Measurements from ENCODE around the gene RAMP3. TPM values are rescaled to one million over a fixed set of nuclear protein-coding genes. Genes with fewer than 3 reads are reported as not detected.

Gene RAMP3
- total and polyA plus RNA-seq, 2 donors (not counting 1 experiment from before 2014, with no cell fraction given), result 0.17 TPM; not detected in 1

DNA sequence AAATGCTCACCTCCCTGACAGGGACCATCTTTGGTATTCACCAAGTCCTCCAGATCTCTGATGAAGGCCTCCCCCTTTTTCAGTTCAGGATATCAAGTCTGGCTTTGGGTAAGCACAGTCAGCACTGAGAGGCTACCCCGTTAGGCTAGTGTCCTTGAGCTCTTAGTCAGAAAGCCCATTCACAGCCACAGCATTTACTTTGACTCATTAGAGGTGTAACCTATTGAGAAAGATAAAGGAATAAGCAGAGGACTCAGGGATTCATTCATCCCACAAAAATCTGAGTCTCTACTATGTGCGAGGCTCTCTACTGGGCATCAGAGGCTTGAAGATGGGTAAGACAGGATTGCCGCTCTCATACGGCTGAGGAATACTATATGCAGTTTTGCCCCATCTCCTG, 14.0 kb upstream of the RAMP3 start:
- no peak overlapping the region for H3K4me2 ChIP-seq (ENCODE audit: extremely low read depth, insufficient read depth, low read length)
- H3K36me3 ChIP-seq (ENCODE audit: control insufficient read depth, insufficient read depth, low read length), result no peaks in the 10 kb centered on the region
- no peaks in the 10 kb centered on the region for H3K79me2 ChIP-seq (ENCODE audit: control insufficient read depth, insufficient read depth, low read length)
- H3K4me3 ChIP-seq (replicated peaks in 1 of 4; ENCODE audit: control extremely low read depth in 1 of 4, insufficient read depth in 1 of 4, low read depth in 3 of 4, low read length in 4 of 4), result no peak overlapping the region
- no peak for TF ChIP-seq EZH2 (IDR thresholded peaks at IDR 0.05; ENCODE audit: low read length, missing control alignments)
- TF ChIP-seq, protein P1, sequence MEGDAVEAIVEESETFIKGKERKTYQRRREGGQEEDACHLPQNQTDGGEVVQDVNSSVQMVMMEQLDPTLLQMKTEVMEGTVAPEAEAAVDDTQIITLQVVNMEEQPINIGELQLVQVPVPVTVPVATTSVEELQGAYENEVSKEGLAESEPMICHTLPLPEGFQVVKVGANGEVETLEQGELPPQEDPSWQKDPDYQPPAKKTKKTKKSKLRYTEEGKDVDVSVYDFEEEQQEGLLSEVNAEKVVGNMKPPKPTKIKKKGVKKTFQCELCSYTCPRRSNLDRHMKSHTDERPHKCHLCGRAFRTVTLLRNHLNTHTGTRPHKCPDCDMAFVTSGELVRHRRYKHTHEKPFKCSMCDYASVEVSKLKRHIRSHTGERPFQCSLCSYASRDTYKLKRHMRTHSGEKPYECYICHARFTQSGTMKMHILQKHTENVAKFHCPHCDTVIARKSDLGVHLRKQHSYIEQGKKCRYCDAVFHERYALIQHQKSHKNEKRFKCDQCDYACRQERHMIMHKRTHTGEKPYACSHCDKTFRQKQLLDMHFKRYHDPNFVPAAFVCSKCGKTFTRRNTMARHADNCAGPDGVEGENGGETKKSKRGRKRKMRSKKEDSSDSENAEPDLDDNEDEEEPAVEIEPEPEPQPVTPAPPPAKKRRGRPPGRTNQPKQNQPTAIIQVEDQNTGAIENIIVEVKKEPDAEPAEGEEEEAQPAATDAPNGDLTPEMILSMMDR (conservative IDR thresholded peaks at IDR 0.05 in 1 of 2, IDR thresholded peaks at IDR 0.05 in 1 of 2; ENCODE audit: low read depth in 1 of 2, low read length in 2 of 2), result no peak
- H2AFZ ChIP-seq (ENCODE audit: low read length), result no peak overlapping the region
- peak in 1 of 2 donors; percentile 61 for DNase-seq (ENCODE audit: low read depth in 2 of 2)
- no peaks in the 10 kb centered on the region for H3K9me3 ChIP-seq (ENCODE audit: control insufficient read depth, insufficient read depth, low read depth, low read length)
- H3K4me1 ChIP-seq (ENCODE audit: control insufficient read depth, extremely low read depth, insufficient read depth, low read length), result no peaks in the 10 kb centered on the region
- no peaks in the 10 kb centered on the region for H4K20me1 ChIP-seq (ENCODE audit: control insufficient read depth, extremely low read depth, insufficient read depth, low read length)
- H3K27me3 ChIP-seq (ENCODE audit: control insufficient read depth, insufficient read depth, low read length), result peaks cover 19% of the 10 kb centered on the region
- no peak overlapping the region for H3K9ac ChIP-seq (ENCODE audit: insufficient read depth, low read length)
- no peak overlapping the region for H3K27ac ChIP-seq (ENCODE audit: insufficient read depth, low read length)

DNA sequence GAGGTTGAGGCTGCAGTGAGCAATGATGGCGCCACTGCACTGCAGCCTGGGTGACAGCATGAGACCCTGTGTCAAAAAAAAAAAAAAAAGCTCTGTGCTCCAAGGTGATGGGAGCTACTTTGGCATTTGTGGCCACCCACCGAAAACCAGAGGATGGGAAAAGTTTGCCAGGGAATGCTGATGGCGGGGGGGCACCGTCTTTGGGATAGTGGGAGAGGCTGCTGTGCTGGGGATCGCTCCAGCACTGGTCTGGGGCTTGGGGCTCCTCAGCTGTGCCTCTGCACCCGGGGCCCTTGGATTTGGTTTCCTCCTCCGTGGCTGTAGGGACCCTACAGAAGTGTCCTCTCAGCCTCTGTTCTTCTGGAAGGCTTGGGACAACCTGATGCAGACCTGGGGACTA, 11.7 kb upstream of the RAMP3 start:
- H3K27ac ChIP-seq (ENCODE audit: insufficient read depth, low read length), result no peak overlapping the region
- no peak overlapping the region for H3K9ac ChIP-seq (ENCODE audit: insufficient read depth, low read length)
- H4K20me1 ChIP-seq (ENCODE audit: control insufficient read depth, extremely low read depth, insufficient read depth, low read length), result no peaks in the 10 kb centered on the region
- H3K4me1 ChIP-seq (ENCODE audit: control insufficient read depth, extremely low read depth, insufficient read depth, low read length), result no peaks in the 10 kb centered on the region
- H3K4me3 ChIP-seq (replicated peaks in 1 of 4; ENCODE audit: control extremely low read depth in 1 of 4, insufficient read depth in 1 of 4, low read depth in 3 of 4, low read length in 4 of 4), result no peak overlapping the region
- no peak overlapping the region for H3K4me2 ChIP-seq (ENCODE audit: extremely low read depth, insufficient read depth, low read length)
- H3K79me2 ChIP-seq (ENCODE audit: control insufficient read depth, insufficient read depth, low read length), result no peaks in the 10 kb centered on the region
- no peak for TF ChIP-seq EZH2 (IDR thresholded peaks at IDR 0.05; ENCODE audit: low read length, missing control alignments)
- TF ChIP-seq, protein P1 (conservative IDR thresholded peaks at IDR 0.05 in 1 of 2, IDR thresholded peaks at IDR 0.05 in 1 of 2; ENCODE audit: low read depth in 1 of 2, low read length in 2 of 2), result no peak
- H2AFZ ChIP-seq (ENCODE audit: low read length), result no peak overlapping the region
- DNase-seq (ENCODE audit: low read depth in 2 of 2), result no peak
- H3K27me3 ChIP-seq (ENCODE audit: control insufficient read depth, insufficient read depth, low read length), result peaks cover 13% of the 10 kb centered on the region
- H3K36me3 ChIP-seq (ENCODE audit: control insufficient read depth, insufficient read depth, low read length), result no peaks in the 10 kb centered on the region
- H3K9me3 ChIP-seq (ENCODE audit: control insufficient read depth, insufficient read depth, low read depth, low read length), result no peaks in the 10 kb centered on the region

DNA sequence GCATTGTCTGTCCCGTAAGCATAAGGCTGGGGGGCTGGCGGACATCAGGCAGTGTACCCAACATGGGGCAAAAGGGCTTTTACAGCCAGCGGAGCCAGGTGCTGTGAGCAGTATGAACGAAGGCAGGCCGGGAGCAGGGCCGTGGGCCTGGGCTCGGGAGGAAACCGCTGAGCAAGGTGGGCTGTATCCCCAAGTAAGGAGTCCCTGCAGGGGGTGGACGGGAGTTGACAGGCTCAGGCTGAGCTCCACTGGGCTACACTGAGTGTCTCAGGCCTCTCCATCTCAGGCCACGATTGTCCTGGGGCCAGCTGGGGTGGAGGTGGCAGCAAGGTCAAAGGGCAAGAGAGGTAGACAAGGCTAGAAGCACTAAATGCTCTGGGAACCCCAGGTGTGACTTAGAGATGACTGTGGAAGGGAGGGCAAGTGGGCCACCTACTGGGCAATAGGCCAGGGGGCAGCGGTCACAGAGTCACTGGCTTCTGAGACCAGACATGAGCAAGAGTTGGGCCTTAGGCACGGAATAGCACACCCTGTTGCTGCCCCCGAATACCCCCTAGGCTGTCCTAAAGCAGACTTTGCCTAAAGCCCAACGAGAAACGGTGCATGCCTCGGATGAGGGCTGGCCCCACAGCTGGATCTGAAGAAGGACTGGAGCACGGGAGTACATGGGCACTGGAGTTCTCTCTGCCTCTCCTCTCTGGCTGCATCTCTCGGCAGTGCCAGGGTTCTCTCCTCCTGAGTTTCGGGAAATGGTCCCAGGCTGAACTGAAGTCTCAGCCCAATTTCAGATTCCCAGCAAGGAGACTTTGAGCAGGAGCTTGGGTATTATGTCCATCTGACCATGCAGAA, 10.8 kb upstream of the RAMP3 start:
- no peaks in the 10 kb centered on the region for H4K20me1 ChIP-seq (ENCODE audit: control insufficient read depth, extremely low read depth, insufficient read depth, low read length)

More for the DNA sequence above, 10.8 kb upstream of the RAMP3 start:
- TF ChIP-seq, protein P1 (conservative IDR thresholded peaks at IDR 0.05 in 1 of 2, IDR thresholded peaks at IDR 0.05 in 1 of 2; ENCODE audit: low read depth in 1 of 2, low read length in 2 of 2), result no peak
- peak; percentile 25 for TF ChIP-seq EZH2 (IDR thresholded peaks at IDR 0.05; ENCODE audit: low read length, missing control alignments)
- no peaks in the 10 kb centered on the region for H3K4me1 ChIP-seq (ENCODE audit: control insufficient read depth, extremely low read depth, insufficient read depth, low read length)
- H2AFZ ChIP-seq (ENCODE audit: low read length), result no peak overlapping the region
- H3K9ac ChIP-seq (ENCODE audit: insufficient read depth, low read length), result no peak overlapping the region
- no peak for DNase-seq (ENCODE audit: low read depth in 2 of 2)
- H3K79me2 ChIP-seq (ENCODE audit: control insufficient read depth, insufficient read depth, low read length), result no peaks in the 10 kb centered on the region
- H3K36me3 ChIP-seq (ENCODE audit: control insufficient read depth, insufficient read depth, low read length), result no peaks in the 10 kb centered on the region
- H3K4me3 ChIP-seq (replicated peaks in 1 of 4; ENCODE audit: control extremely low read depth in 1 of 4, insufficient read depth in 1 of 4, low read depth in 3 of 4, low read length in 4 of 4), result no peak overlapping the region
- H3K27me3 ChIP-seq (ENCODE audit: control insufficient read depth, insufficient read depth, low read length), result peaks cover 11% of the 10 kb centered on the region
- H3K9me3 ChIP-seq (ENCODE audit: control insufficient read depth, insufficient read depth, low read depth, low read length), result no peaks in the 10 kb centered on the region
- no peak overlapping the region for H3K27ac ChIP-seq (ENCODE audit: insufficient read depth, low read length)
- no peak overlapping the region for H3K4me2 ChIP-seq (ENCODE audit: extremely low read depth, insufficient read depth, low read length)

Measured in fibroblast of lung (primary cell).